Endometrial microvascular endothelial cells (primary cell): ENCODE results near the gene TMUB2. TPM values are rescaled to one million over a fixed set of nuclear protein-coding genes. Genes with fewer than 3 reads are reported as not detected.

Experiments used
- in situ Hi-C: cut with HindIII; loops from 2 replicates; pipeline ENCODE4 v1.10.0; 2017; ENCODE audit warnings: low sequenced_read_pairs, low pct_unique_long_range_greater_than_20kb; ENCODE audit errors: inconsistent ontology term
- total RNA-seq: library from RNA; depleted of rRNA; stranded (reverse); fragments of >200 nt; gene quantifications from one replicate; pipeline ENCODE4 v1.2.3, GENCODE V29; 2015; ENCODE audit errors: inconsistent ontology term

TMUB2 gene
- total RNA-seq, 1 donor from 2014 or later: 49.2 TPM

DNA sequence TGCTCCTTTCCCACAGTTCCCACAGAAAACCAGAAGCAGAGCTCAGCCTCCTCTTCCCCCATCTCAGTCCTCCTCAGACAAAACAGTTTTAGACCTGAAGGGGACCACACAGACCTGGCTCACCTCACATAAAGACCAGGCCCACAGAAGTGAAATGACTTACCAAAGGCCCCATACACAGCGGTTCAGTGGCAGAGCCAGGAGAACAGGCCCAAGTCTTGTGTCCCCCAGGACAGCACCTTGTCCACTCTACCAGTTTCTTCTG, 27.4 kb downstream of the TMUB2 start:
- in situ Hi-C loops: no loop called here

GRCh38 chr17:44214896-44215295, 28.1 kb downstream of the TMUB2 start:
- in situ Hi-C loops: no loop called here

- in situ Hi-C loops: no loop called here
Observed at GRCh38 chr17:44216173-44216572, 29.4 kb downstream of the TMUB2 start.

GRCh38 chr17:44216694-44217093, 29.9 kb downstream of the TMUB2 start:
- in situ Hi-C loops: no loop called here

GRCh38 chr17:44217738-44218343, 31.1 kb downstream of the TMUB2 start:
- in situ Hi-C loops: no loop called here

GRCh38 chr17:44218344-44219107, 31.8 kb downstream of the TMUB2 start:
- in situ Hi-C loops: no loop called here

GRCh38 chr17:44219108-44219615, 32.4 kb downstream of the TMUB2 start:
- in situ Hi-C loops: no loop called here

GRCh38 chr17:44219616-44220212, 32.9 kb downstream of the TMUB2 start, which contains the start of gene UBTF:
UBTF (minus strand) TSS chr17:44219675; CDS start chr17:44218229, 1,446 bp downstream.
- in situ Hi-C loops: no loop called here

DNA sequence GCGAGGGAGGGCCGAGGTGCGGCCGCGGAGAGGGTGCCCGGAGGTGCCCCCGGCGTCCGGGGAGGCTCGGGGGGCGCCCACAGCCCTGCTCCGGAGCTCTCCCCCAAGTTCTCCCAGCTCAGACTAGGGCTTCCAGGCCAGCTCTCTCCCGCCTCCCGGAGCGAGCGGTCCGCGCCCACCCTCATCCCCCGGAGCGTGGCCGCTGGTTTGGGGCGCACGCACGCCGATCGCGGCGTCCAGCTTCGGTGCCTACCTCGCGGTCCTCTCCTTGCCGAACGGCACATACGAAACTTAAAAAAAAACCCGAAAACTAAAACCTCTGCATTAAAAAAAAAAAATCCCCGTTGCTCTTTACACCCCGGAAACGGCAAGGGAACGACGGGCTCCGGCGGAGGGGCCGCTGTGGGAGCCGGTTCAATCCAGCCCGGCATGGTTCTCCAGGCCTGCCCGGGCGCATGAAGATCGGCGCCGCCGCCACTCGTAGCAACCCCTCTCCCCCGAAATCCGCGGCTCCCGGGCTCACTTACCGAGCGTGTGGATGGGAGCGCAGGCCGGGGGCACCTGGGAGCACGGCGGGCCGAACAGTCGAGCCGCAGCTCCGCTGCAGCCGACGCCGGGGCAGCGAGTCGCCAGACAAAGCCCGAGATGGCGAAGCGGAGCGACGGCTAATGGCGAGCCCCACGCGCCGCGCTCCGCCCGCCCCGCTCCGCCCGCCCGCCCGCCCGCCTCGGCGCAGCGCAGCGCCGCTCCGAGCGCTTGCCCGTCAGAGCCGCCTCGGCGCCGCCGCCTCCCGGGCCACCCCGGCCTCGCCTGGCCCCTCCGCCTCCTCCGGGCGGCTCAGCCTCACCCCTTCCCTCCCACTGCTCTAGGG, 33.7 kb downstream of the TMUB2 start:
- in situ Hi-C loops: no loop called here

GRCh38 chr17:44221084-44221861, 34.5 kb downstream of the TMUB2 start:
- in situ Hi-C loops: no loop called here

DNA sequence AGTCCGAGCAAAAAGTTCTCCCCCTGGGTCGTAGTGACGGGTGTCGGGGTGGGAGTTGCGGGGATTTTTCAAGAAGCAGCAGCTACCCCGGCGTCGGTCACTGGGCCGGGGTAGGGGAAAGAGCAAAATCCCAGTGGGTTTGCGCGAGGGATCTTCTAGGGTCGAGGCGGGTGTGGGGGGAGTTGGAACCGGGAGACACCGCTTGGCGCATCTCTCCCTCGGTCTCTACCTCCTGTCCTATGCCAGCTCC, 35.0 kb downstream of the TMUB2 start:
- in situ Hi-C loops: no loop called here

DNA sequence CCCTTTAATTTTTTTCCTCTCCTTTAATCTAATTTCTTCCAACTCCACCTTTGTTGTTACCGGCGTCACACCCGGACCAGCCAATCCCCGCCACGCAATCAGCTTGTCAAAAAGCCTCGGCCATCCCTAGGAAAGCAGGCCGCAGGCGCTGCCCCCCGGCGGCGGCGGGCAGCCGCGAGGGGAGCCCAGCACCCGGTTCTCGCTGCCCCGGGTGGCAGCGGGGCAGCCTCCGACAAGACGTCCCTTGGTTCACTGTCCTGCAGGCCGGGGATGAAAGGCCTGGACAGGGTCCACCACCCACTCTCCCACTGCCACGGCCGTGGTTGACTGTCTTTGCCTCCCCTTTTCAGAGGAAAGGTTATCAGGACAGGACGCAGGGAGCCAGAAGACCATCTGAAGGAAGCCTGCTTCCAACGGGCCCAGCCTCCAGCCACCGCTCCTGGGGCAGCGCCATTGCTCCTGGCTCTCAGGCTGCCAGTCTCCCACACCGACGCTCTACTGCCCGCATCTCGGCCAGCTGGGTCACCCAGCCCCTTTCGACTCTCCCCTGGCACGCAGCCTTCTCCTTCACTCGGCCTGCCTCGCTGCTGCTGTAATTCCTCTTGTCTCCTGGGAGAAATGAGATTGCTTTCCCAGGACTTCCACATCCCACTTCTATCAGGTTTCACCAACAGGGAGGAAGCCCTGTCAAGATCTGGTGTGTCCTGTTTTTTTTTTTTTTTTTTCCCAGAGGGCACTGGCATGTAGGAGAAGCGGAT, 35.5 kb downstream of the TMUB2 start:
- in situ Hi-C loops: no loop called here

GRCh38 chr17:44223541-44224071, 36.8 kb downstream of the TMUB2 start:
- in situ Hi-C loops: no loop called here

- in situ Hi-C loops: no loop called here
Observed at GRCh38 chr17:44229090-44229489, 42.3 kb downstream of the TMUB2 start.

- in situ Hi-C loops: no loop called here
Observed at GRCh38 chr17:44230140-44230539, 43.4 kb downstream of the TMUB2 start.

- in situ Hi-C loops: no loop called here
Observed at GRCh38 chr17:44232061-44232460, 45.3 kb downstream of the TMUB2 start.

DNA sequence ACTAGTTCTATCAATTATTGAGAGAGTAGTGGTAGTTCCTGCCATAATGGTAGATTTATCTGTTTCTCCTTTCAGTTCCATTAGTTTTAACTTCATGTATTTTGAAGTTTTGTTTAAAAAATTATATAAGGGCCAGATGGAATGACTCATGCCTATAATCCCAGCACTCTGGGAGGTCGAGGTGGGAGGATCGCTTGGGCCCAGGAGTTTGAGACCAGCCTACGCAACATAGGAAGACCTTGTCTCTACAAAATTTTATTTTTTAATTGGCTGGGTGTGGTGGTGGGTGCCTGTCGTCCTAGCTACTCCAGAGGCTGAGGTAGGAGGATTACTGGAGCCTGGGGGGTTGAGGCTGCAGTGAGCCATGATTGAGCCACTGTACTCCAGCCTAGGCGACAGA, 46.8 kb downstream of the TMUB2 start:
- in situ Hi-C loops: no loop called here

- in situ Hi-C loops: no loop called here
Observed at GRCh38 chr17:44235583-44235936, 48.8 kb downstream of the TMUB2 start.
